HepG2 (cell line): ENCODE measurements around the gene ZFP42. TPM values are rescaled to one million over a fixed set of nuclear protein-coding genes. Genes with fewer than 3 reads are reported as not detected.

ENCODE experiments used
- polyA plus RNA-seq, 8 experiments: library from polyadenylated mRNA; depleted of rRNA in 3 of 8; stranded (reverse) in 7 of 8; unstranded in 1 of 8; fragments of >200 nt; fragmentation: Illumina TruSeq in 4 of 8; extraction: Trizol in 4 of 8; gene quantifications; 2 replicates each; pipeline versions ENCODE4 v1.2.1 to v1.2.3, GENCODE V29; 2011 to 2016; ENCODE audit warnings: low read depth in 4 of 8, missing spikeins in 1 of 8, mixed read lengths in 1 of 8; ENCODE audit not compliant: insufficient read depth in 1 of 8
- total RNA-seq, 5 experiments: library from RNA; depleted of rRNA; stranded (reverse); fragments of >200 nt; fragmentation: Illumina TruSeq; extraction: Trizol; gene quantifications; 2 replicates each; pipeline ENCODE4 v1.2.3, GENCODE V29; 2016; ENCODE audit warnings: low read depth in 1 of 5

Gene ZFP42
- total and polyA plus RNA-seq, 2 of the 13 experiments (the other 11 are each of a cell fraction or from before 2014, with no cell fraction given): not detected

Other genes starting within 250 kb of the ZFP42 start
- gene TRIML2, start 113.8 kb downstream of the ZFP42 start, total RNA-seq (2016; rRNA removed; fragmentation: Illumina TruSeq; extraction: Trizol): not detected in 2 replicates
- not detected in 2 replicates for gene TRIML2, start 113.8 kb downstream of the ZFP42 start, polyA plus RNA-seq (2011; rRNA removed)
- gene TRIML1, start 143.7 kb downstream of the ZFP42 start, total RNA-seq (2016; rRNA removed; fragmentation: Illumina TruSeq; extraction: Trizol): not detected in 2 replicates
- not detected in 2 replicates for gene TRIML1, start 143.7 kb downstream of the ZFP42 start, polyA plus RNA-seq (2011; rRNA removed)